ACC112 (cell line): Measurements from ENCODE around the gene MAP7D2.

ENCODE experiments used
- H2AFZ ChIP-seq: fragments of 200-600 bp; sonication (generic); one replicate; pipeline ENCODE4 v1.6.0; 2017; ENCODE audit warnings: antibody characterized with exemption, low read length; ENCODE audit not compliant: unreplicated experiment
- H3K27ac ChIP-seq: fragments of 200-600 bp; sonication (generic); 2 replicates; pipeline ENCODE4 v1.5.1; 2014; ENCODE audit warnings: low read depth, mild to moderate bottlenecking, antibody characterized with exemption, low read length, moderate library complexity
- H3K27me3 ChIP-seq: fragments of 200-600 bp; sonication (generic); 2 replicates; pipeline ENCODE4 v1.6.1; 2014; ENCODE audit warnings: mild to moderate bottlenecking, antibody characterized with exemption, low read length, moderate library complexity, mixed read lengths; ENCODE audit not compliant: insufficient read depth
- H3K36me3 ChIP-seq: fragments of 200-600 bp; sonication (generic); 2 replicates; pipeline ENCODE4 v1.6.1; 2016; ENCODE audit warnings: mild to moderate bottlenecking, antibody characterized with exemption, low read length, moderate library complexity, mixed read lengths; ENCODE audit not compliant: insufficient read depth
- H3K4me1 ChIP-seq: fragments of 200-600 bp; sonication (generic); one replicate; pipeline ENCODE4 v1.6.1; 2016; ENCODE audit warnings: low read length, mixed read lengths; ENCODE audit not compliant: insufficient read depth, unreplicated experiment, control insufficient read depth
- H3K4me3 ChIP-seq: fragments of 200-600 bp; sonication (generic); 2 replicates; pipeline ENCODE4 v1.5.1; 2014; ENCODE audit warnings: mild to moderate bottlenecking, low read depth, low read length
- H3K79me2 ChIP-seq: fragments of 200-600 bp; sonication (generic); one replicate; pipeline ENCODE4 v1.6.0; 2016; ENCODE audit warnings: low read length; ENCODE audit not compliant: control insufficient read depth, unreplicated experiment, insufficient read depth

The MAP7D2 gene

DNA sequence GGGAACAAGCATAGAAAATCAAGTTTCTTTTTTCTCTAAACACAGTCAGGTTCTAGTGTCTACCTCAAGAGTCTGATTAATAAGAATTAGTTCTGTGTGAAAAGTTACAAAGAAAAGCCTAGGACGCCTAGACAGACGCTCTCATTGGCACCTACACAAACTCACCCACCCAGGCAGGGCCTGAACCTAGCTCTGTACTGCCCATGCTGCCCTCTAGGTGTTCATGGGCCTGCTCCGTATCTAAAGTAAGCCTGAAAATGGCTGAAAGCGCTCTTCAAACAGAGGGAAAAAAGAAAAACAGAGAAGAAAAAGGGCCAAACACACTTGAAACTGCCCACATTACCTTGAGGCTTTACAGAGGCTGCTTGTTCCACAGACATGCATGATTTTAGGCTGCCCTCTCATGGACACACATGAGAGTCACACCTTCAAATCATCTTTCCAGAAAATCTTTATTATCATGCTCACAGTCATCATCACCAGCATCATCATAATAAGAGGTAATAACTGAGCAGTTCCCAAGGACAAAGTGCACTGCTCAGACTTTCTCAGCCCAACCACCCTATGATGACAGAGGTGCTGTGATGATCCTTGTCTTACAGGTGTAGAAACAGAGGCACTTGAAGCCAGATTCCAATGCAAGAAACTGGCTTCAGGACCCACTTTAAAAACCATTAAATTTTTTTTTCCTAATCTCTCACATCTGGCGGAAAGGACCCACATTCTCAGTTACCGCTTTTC lies 49.6 kb downstream of the MAP7D2 start:
- Histone ChIP-seq H2AFZ (peak overlapping the region; percentile 32), H3K79me2 (no peaks in the 10 kb centered on the region), H3K4me3 (peak overlapping the region; percentile 39; the same call in 1 of the 2 replicates), H3K36me3 (no peaks in the 10 kb centered on the region), H3K27ac (peak overlapping the region; percentile 38; the same call in 1 of the 2 replicates), H3K4me1 (peaks cover 21% of the 10 kb centered on the region), H3K27me3 (no peaks in the 10 kb centered on the region)

GRCh38 chrX:20063716-20064351 lies 52.9 kb downstream of the MAP7D2 start:
- H3K36me3 ChIP-seq = no peaks in the 10 kb centered on the region
- no peak overlapping the region for H2AFZ ChIP-seq
- H3K4me3 ChIP-seq = no peak overlapping the region
- no peak overlapping the region for H3K27ac ChIP-seq
- H3K79me2 ChIP-seq = no peaks in the 10 kb centered on the region
- H3K4me1 ChIP-seq = peaks cover 40% of the 10 kb centered on the region
- H3K27me3 ChIP-seq = no peaks in the 10 kb centered on the region

DNA sequence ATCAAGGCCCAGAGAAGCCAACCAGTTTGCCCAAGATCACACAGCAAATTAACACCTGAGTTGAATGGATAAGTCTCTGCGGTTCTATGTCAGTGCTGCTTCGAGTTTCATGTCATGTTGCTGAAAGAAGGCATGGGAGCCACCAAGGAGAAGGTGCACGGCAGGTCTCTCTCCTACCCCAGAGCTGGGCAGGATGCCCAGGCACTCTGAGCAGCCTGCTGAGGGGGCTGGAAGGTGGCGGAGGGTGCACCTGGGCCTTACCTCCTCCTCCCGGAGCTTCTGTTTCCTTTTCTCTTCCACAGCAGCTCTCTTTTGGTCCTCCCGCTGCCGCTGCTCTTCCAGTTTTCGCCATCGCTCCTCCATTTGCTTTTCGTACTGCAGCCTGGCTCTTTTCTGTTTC lies 53.6 kb downstream of the MAP7D2 start:
- no peaks in the 10 kb centered on the region for H3K27me3 ChIP-seq
- H3K36me3 ChIP-seq = no peaks in the 10 kb centered on the region
- H3K4me3 ChIP-seq = no peak overlapping the region
- H2AFZ ChIP-seq = no peak overlapping the region
- no peak overlapping the region for H3K27ac ChIP-seq
- no peaks in the 10 kb centered on the region for H3K79me2 ChIP-seq
- peaks cover 36% of the 10 kb centered on the region for H3K4me1 ChIP-seq

- Histone ChIP-seq H3K36me3 (no peaks in the 10 kb centered on the region), H3K79me2 (no peaks in the 10 kb centered on the region), H3K4me1 (peaks cover 23% of the 10 kb centered on the region), H2AFZ (no peak overlapping the region), H3K27ac (peak overlapping the region; percentile 38), H3K4me3 (no peak overlapping the region), H3K27me3 (no peaks in the 10 kb centered on the region)
These were observed 54.9 kb downstream of the MAP7D2 start for GRCh38 chrX:20061855-20062254.

GRCh38 chrX:20060961-20061748 lies 55.6 kb downstream of the MAP7D2 start:
- Histone ChIP-seq H3K4me3 (no peak overlapping the region), H3K27ac (peak overlapping the region; percentile 38), H2AFZ (no peak overlapping the region), H3K36me3 (no peaks in the 10 kb centered on the region), H3K79me2 (no peaks in the 10 kb centered on the region), H3K27me3 (no peaks in the 10 kb centered on the region), H3K4me1 (peaks cover 22% of the 10 kb centered on the region)

GRCh38 chrX:20059467-20060128 lies 57.1 kb downstream of the MAP7D2 start:
- Histone ChIP-seq H2AFZ (no peak overlapping the region), H3K4me3 (no peak overlapping the region), H3K79me2 (no peaks in the 10 kb centered on the region), H3K27ac (no peak overlapping the region), H3K36me3 (no peaks in the 10 kb centered on the region), H3K4me1 (peaks cover 22% of the 10 kb centered on the region), H3K27me3 (no peaks in the 10 kb centered on the region)

DNA sequence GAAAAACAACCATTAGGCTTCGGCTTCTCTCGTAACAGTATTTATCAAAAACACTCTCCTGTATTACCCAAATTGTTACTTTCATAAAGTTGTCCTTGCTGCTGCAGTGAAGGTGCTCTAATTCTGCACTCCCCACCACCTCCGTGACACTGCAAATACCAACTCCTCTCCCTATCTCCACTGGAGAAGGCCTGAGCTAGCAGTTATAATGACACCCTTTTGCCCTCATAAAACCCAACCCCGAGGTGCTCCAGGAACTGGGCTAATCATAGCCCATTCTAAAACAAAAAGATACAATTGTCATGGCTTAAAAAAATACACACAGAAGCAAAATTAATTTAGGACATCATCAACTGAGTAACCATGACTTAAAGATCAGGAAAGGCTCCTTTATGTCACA lies 59.2 kb downstream of the MAP7D2 start:
- H3K4me1 ChIP-seq = peaks cover 22% of the 10 kb centered on the region
- H3K27me3 ChIP-seq = no peaks in the 10 kb centered on the region

DNA sequence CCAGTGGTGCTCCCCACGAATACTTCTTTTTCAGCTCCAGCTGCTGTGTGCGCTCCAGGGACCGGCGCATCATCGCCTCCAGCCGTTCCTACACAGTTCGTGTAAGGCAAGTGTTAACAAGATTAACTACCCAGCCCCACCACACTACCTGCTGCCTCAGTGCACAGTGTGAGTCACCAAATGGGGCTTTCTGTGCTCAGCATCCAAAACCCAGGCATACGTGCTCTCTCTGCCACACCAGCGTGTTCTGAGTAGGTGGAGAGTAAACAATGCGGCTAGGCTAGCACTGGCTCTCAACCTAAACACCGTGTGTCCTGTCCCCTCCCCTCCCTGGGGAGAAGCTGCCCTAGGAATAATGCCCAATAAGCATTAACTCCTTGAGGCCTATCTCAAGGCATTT lies 60.0 kb downstream of the MAP7D2 start:
- H3K4me3 ChIP-seq = no peak overlapping the region
- peaks cover 15% of the 10 kb centered on the region for H3K4me1 ChIP-seq

More for the DNA sequence above, 59.2 kb downstream of the MAP7D2 start:
- Histone ChIP-seq H2AFZ (no peak overlapping the region), H3K4me3 (no peak overlapping the region), H3K27ac (no peak overlapping the region), H3K36me3 (no peaks in the 10 kb centered on the region), H3K79me2 (no peaks in the 10 kb centered on the region)

GRCh38 chrX:20053537-20053936 lies 63.2 kb downstream of the MAP7D2 start:
- Histone ChIP-seq H3K4me1 (no peaks in the 10 kb centered on the region), H3K36me3 (no peaks in the 10 kb centered on the region), H3K27me3 (no peaks in the 10 kb centered on the region), H3K4me3 (no peak overlapping the region), H3K27ac (no peak overlapping the region), H2AFZ (no peak overlapping the region), H3K79me2 (no peaks in the 10 kb centered on the region)

More for the DNA sequence above, 60.0 kb downstream of the MAP7D2 start:
- Histone ChIP-seq H3K27me3 (no peaks in the 10 kb centered on the region), H3K79me2 (no peaks in the 10 kb centered on the region), H3K27ac (no peak overlapping the region), H3K36me3 (no peaks in the 10 kb centered on the region), H2AFZ (no peak overlapping the region)

GRCh38 chrX:20046864-20047263 lies 69.8 kb downstream of the MAP7D2 start:
- Histone ChIP-seq H3K4me3 (no peak overlapping the region), H3K36me3 (no peaks in the 10 kb centered on the region), H3K4me1 (no peaks in the 10 kb centered on the region), H3K79me2 (no peaks in the 10 kb centered on the region), H2AFZ (no peak overlapping the region), H3K27ac (no peak overlapping the region), H3K27me3 (no peaks in the 10 kb centered on the region)
